HG03378 (cell line): ENCODE data around the gene FAM210A.
"Not testable (repeated sequence)": the region's sequence is repeated elsewhere in the genome, so short reads cannot be mapped to it uniquely, and the experiment has no call there.

Source experiments
- ATAC-seq: cut with Tn5 transposase; IDR thresholded peaks from one replicate; pipeline ENCODE4 v1.9.1; 2021; ENCODE audit warnings: mild to moderate bottlenecking, moderate library complexity; ENCODE audit not compliant: unreplicated experiment

FAM210A gene

GRCh38 chr18:13710414-13710831 is 15.9 kb downstream of the FAM210A start:
- no peak for ATAC-seq

- no peak for ATAC-seq
Observed at GRCh38 chr18:13703899-13704298, 22.5 kb downstream of the FAM210A start.

GRCh38 chr18:13700153-13700552 is 26.2 kb downstream of the FAM210A start:
- ATAC-seq: no peak

GRCh38 chr18:13696961-13697360 is 29.4 kb downstream of the FAM210A start:
- ATAC-seq: no peak

- not testable (repeated sequence) for ATAC-seq
Observed at GRCh38 chr18:13695337-13695736, 31.0 kb downstream of the FAM210A start.

- not testable (repeated sequence) for ATAC-seq
Observed at GRCh38 chr18:13690060-13690459, 36.3 kb downstream of the FAM210A start.

- ATAC-seq: no peak
Observed at GRCh38 chr18:13688191-13689136, 37.9 kb downstream of the FAM210A start.

GRCh38 chr18:13684546-13684945 is 41.8 kb downstream of the FAM210A start:
- ATAC-seq: no peak

GRCh38 chr18:13681701-13682100 is 44.7 kb downstream of the FAM210A start:
- ATAC-seq: no peak

- ATAC-seq: no peak
Observed at GRCh38 chr18:13680612-13681011, 45.7 kb downstream of the FAM210A start.

- ATAC-seq: not testable (repeated sequence)
Observed at GRCh38 chr18:13677350-13677749, 49.0 kb downstream of the FAM210A start.

GRCh38 chr18:13676471-13676870 is 49.9 kb downstream of the FAM210A start:
- no peak for ATAC-seq

- ATAC-seq: no peak
Observed at GRCh38 chr18:13672657-13673056, 53.7 kb downstream of the FAM210A start.

GRCh38 chr18:13661779-13662256 is 64.5 kb downstream of the FAM210A start:
- ATAC-seq: no peak

GRCh38 chr18:13661051-13661778 is 65.1 kb downstream of the FAM210A start:
- no peak for ATAC-seq

GRCh38 chr18:13660510-13660909 is 65.8 kb downstream of the FAM210A start:
- no peak for ATAC-seq

GRCh38 chr18:13658436-13659204 is 67.7 kb downstream of the FAM210A start:
- no peak for ATAC-seq

- no peak for ATAC-seq
Observed at GRCh38 chr18:13657974-13658373, 68.4 kb downstream of the FAM210A start.

- no peak for ATAC-seq
Observed at GRCh38 chr18:13653746-13654433, 72.5 kb downstream of the FAM210A start.
